ENCODE measurements around the gene MAP1LC3A.

- no peak for TF ChIP-seq CTCF (IDR thresholded peaks at IDR 0.05)
- TF ChIP-seq POLR2A (IDR thresholded peaks at IDR 0.05) = no peak
Observed at GRCh38 chr20:34535857-34536256, 22.7 kb upstream of the MAP1LC3A start.
